HEK293 (cell line): ENCODE results near the gene PKN3.
A peak's percentile ranks its signal among the peaks of the same experiment; 100 is the strongest.

Experiments
- CTCF ChIA-PET: fragments of 350-600 bp; formaldehyde crosslinking; extraction: SDS; loops from one replicate; lab custom pipeline; 2021; ENCODE audit warnings: antibody characterized with exemption; lab: Yijun Ruan, JAX
- POLR2A ChIA-PET: fragments of 300-600 bp; formaldehyde crosslinking; extraction: SDS; loops from one replicate; lab custom pipeline; 2020; ENCODE audit warnings: antibody characterized with exemption, inconsistent platforms; lab: Yijun Ruan, JAX
- H3K27ac ChIP-seq: fragments of 200-500 bp; sonication (Bioruptor generic); 2 replicates; pipeline ENCODE4 v1.5.1; 2014; ENCODE audit warnings: low read depth, low read length, control low read depth, inconsistent platforms; ENCODE audit errors: extremely low read depth
- H3K36me3 ChIP-seq, 2 experiments: fragments of 200-500 bp in 1 of 2; sonication (Bioruptor generic) in 1 of 2; 1 replicate in 1 of 2; 2 replicates in 1 of 2; pipeline ENCODE4 v1.5.1; 2014 to 2017; ENCODE audit warnings: inconsistent platforms in 2 of 2, low read length in 2 of 2; ENCODE audit not compliant: control insufficient read depth in 2 of 2, insufficient read depth in 1 of 2
- H3K4me1 ChIP-seq: fragments of 200-500 bp; sonication (Bioruptor generic); 2 replicates; pipeline ENCODE4 v1.5.1; 2014; ENCODE audit warnings: mild to moderate bottlenecking, low read length, inconsistent platforms; ENCODE audit not compliant: control insufficient read depth, insufficient read depth
- H3K4me3 ChIP-seq: 2 replicates; pipeline ENCODE4 v1.5.1; 2011; ENCODE audit warnings: low read depth, mild to moderate bottlenecking, control low read depth, low read length, moderate library complexity
- H3K9me3 ChIP-seq: fragments of 200-500 bp; sonication (Bioruptor generic); 2 replicates; pipeline ENCODE4 v1.5.1; 2014; ENCODE audit warnings: low read depth, low read length, inconsistent platforms; ENCODE audit not compliant: control insufficient read depth, insufficient read depth
- GFI1B ChIP-seq: fragments of 450-650 bp; formaldehyde crosslinking; IDR thresholded peaks from 2 replicates; pipeline ENCODE4 v1.5.1; 2016; ENCODE audit warnings: missing biosample characterization, missing genetic modification characterization
- GLIS1 ChIP-seq: fragments of 450-650 bp; formaldehyde crosslinking; IDR thresholded peaks from 2 replicates; pipeline ENCODE4 v1.5.1; 2016; ENCODE audit warnings: missing biosample characterization, missing genetic modification characterization
- HOXA7 ChIP-seq: sonication (generic); formaldehyde crosslinking; IDR thresholded peaks from 2 replicates; pipeline ENCODE4 v1.8.1; 2022; ENCODE audit warnings: missing genetic modification reagents, borderline replicate concordance
- KLF1 ChIP-seq: fragments of 450-650 bp; formaldehyde crosslinking; IDR thresholded peaks from 2 replicates; pipeline ENCODE4 v1.5.1; 2016; ENCODE audit warnings: missing biosample characterization, missing genetic modification characterization
- MEIS1 ChIP-seq: sonication (generic); formaldehyde crosslinking; IDR thresholded peaks from 2 replicates; pipeline ENCODE4 v1.8.1; 2022; ENCODE audit warnings: missing genetic modification reagents, mild to moderate bottlenecking, borderline replicate concordance
- REPIN1 ChIP-seq: fragments of 450-650 bp; formaldehyde crosslinking; IDR thresholded peaks from 2 replicates; pipeline ENCODE4 v1.5.1; 2017; ENCODE audit warnings: missing biosample characterization, missing genetic modification characterization, low read depth
- ZBTB1 ChIP-seq: fragments of 450-650 bp; formaldehyde crosslinking; IDR thresholded peaks from 2 replicates; pipeline ENCODE4 v1.5.1; 2016; ENCODE audit warnings: missing biosample characterization, missing genetic modification characterization
- ZBTB20 ChIP-seq: fragments of 450-650 bp; formaldehyde crosslinking; IDR thresholded peaks from 2 replicates; pipeline ENCODE4 v1.5.1; 2016; ENCODE audit warnings: missing biosample characterization, missing genetic modification characterization
- ZBTB21 ChIP-seq: fragments of 450-650 bp; formaldehyde crosslinking; IDR thresholded peaks from 2 replicates; pipeline ENCODE4 v1.5.1; 2017; ENCODE audit warnings: missing biosample characterization, missing genetic modification characterization
- ZBTB48 ChIP-seq: fragments of 450-650 bp; formaldehyde crosslinking; IDR thresholded peaks from 2 replicates; pipeline ENCODE4 v1.5.1; 2016; ENCODE audit warnings: missing biosample characterization, missing genetic modification characterization
- ZFP37 ChIP-seq: fragments of 450-650 bp; formaldehyde crosslinking; IDR thresholded peaks from 2 replicates; pipeline ENCODE4 v1.5.1; 2016; ENCODE audit warnings: missing biosample characterization, missing genetic modification characterization
- ZIC2 ChIP-seq: fragments of 450-650 bp; formaldehyde crosslinking; IDR thresholded peaks from 2 replicates; pipeline ENCODE4 v1.5.1; 2016; ENCODE audit warnings: missing biosample characterization, missing genetic modification characterization
- ZNF223 ChIP-seq: fragments of 450-650 bp; formaldehyde crosslinking; IDR thresholded peaks from 2 replicates; pipeline ENCODE4 v1.5.1; 2016; ENCODE audit warnings: missing biosample characterization, missing genetic modification characterization
- ZNF311 ChIP-seq: fragments of 450-650 bp; formaldehyde crosslinking; IDR thresholded peaks from 2 replicates; pipeline ENCODE4 v1.5.1; 2017; ENCODE audit warnings: missing biosample characterization, missing genetic modification characterization, borderline replicate concordance
- ZNF335 ChIP-seq: fragments of 450-650 bp; formaldehyde crosslinking; conservative IDR thresholded peaks from 2 replicates; pipeline ENCODE4 v1.5.1; 2016; ENCODE audit warnings: missing biosample characterization, missing genetic modification characterization
- ZNF354C ChIP-seq: fragments of 450-650 bp; formaldehyde crosslinking; IDR thresholded peaks from 2 replicates; pipeline ENCODE4 v1.5.1; 2016; ENCODE audit warnings: missing biosample characterization, missing genetic modification characterization, low read depth, borderline replicate concordance
- ZNF560 ChIP-seq: fragments of 450-650 bp; formaldehyde crosslinking; IDR thresholded peaks from 2 replicates; pipeline ENCODE4 v1.5.1; 2017; ENCODE audit warnings: missing biosample characterization, missing genetic modification characterization, borderline replicate concordance
- ZNF621 ChIP-seq: fragments of 450-650 bp; formaldehyde crosslinking; IDR thresholded peaks from 2 replicates; pipeline ENCODE4 v1.5.1; 2017; ENCODE audit warnings: missing biosample characterization, missing genetic modification characterization
- ZNF626 ChIP-seq: fragments of 450-650 bp; sonication (Bioruptor Pico); formaldehyde crosslinking; IDR thresholded peaks from 2 replicates; pipeline ENCODE4 v1.5.1; 2018; ENCODE audit warnings: missing biosample characterization, missing genetic modification characterization, inconsistent platforms
- ZNF747 ChIP-seq: fragments of 450-650 bp; formaldehyde crosslinking; IDR thresholded peaks from 2 replicates; pipeline ENCODE4 v1.5.1; 2016; ENCODE audit warnings: missing biosample characterization, missing genetic modification characterization
- ZNF791 ChIP-seq: fragments of 450-650 bp; formaldehyde crosslinking; IDR thresholded peaks from 2 replicates; pipeline ENCODE4 v1.5.1; 2016; ENCODE audit warnings: missing biosample characterization, missing genetic modification characterization
- ZSCAN18 ChIP-seq: fragments of 450-650 bp; formaldehyde crosslinking; IDR thresholded peaks from 2 replicates; pipeline ENCODE4 v1.5.1; 2016; ENCODE audit warnings: missing biosample characterization, missing genetic modification characterization
- ZSCAN4 ChIP-seq: fragments of 450-650 bp; formaldehyde crosslinking; IDR thresholded peaks from 2 replicates; pipeline ENCODE4 v1.5.1; 2017; ENCODE audit warnings: missing biosample characterization, missing genetic modification characterization
- ZXDB ChIP-seq: fragments of 450-650 bp; formaldehyde crosslinking; IDR thresholded peaks from 2 replicates; pipeline ENCODE4 v1.5.1; 2016; ENCODE audit warnings: missing biosample characterization, missing genetic modification characterization
- TF ChIP-seq, protein P1 (sequence below): fragments of 450-650 bp; formaldehyde crosslinking; IDR thresholded peaks from 2 replicates; pipeline ENCODE4 v1.5.1; 2016; ENCODE audit warnings: missing biosample characterization, missing genetic modification characterization
- TF ChIP-seq, protein P2 (sequence below): fragments of 450-650 bp; formaldehyde crosslinking; IDR thresholded peaks from 2 replicates; pipeline ENCODE4 v1.5.1; 2016; ENCODE audit warnings: missing biosample characterization, missing genetic modification characterization

The PKN3 gene

DNA sequence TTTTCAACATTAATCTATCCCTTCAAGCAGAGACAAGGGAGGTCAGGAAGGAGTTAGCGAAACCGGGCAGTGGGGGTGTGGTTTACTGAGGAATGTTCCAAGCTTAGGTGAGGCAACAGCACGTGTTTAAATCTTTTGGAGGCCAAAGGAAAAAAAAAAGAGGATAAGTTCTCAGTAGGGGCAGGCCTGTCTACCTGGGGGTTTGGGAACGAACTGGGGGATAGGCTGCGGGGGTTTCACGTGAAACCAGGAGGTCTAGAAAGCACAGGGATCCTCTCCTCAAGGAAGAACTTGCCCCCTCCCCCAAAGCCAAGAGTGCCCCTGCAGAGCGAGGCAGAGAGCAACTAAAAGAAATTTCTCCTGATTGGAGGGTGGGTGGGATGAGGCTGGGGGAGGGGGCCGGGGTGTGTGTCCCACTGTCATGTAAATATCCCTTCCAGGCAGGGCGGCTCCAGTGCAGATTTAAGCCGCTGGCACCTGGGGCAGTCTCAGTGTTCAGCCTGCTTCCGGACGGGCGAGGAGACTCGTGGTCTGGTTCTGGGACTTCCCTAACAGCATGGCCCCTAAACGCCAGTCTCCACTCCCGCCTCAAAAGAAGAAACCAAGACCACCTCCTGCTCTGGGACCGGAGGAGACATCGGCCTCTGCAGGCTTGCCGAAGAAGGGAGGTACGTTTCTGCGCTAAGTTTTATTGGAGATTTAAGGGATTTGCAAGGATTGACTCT lies 18.8 kb upstream of the PKN3 start (continued):
- peak; percentile 31; the same call in 1 of the 2 replicates for TF ChIP-seq ZXDB
- peak; percentile 93 for TF ChIP-seq GLIS1 (tag by site-specific recombination)
- TF ChIP-seq, protein P1, sequence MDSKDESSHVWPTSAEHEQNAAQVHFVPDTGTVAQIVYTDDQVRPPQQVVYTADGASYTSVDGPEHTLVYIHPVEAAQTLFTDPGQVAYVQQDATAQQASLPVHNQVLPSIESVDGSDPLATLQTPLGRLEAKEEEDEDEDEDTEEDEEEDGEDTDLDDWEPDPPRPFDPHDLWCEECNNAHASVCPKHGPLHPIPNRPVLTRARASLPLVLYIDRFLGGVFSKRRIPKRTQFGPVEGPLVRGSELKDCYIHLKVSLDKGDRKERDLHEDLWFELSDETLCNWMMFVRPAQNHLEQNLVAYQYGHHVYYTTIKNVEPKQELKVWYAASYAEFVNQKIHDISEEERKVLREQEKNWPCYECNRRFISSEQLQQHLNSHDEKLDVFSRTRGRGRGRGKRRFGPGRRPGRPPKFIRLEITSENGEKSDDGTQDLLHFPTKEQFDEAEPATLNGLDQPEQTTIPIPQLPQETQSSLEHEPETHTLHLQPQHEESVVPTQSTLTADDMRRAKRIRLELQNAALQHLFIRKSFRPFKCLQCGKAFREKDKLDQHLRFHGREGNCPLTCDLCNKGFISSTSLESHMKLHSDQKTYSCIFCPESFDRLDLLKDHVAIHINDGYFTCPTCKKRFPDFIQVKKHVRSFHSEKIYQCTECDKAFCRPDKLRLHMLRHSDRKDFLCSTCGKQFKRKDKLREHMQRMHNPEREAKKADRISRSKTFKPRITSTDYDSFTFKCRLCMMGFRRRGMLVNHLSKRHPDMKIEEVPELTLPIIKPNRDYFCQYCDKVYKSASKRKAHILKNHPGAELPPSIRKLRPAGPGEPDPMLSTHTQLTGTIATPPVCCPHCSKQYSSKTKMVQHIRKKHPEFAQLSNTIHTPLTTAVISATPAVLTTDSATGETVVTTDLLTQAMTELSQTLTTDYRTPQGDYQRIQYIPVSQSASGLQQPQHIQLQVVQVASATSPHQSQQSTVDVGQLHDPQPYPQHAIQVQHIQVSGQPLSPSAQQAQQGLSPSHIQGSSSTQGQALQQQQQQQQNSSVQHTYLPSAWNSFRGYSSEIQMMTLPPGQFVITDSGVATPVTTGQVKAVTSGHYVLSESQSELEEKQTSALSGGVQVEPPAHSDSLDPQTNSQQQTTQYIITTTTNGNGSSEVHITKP (tag by site-specific recombination) = peak; percentile 99
- no peak for TF ChIP-seq REPIN1 (tag by site-specific recombination)
- TF ChIP-seq ZSCAN18 = no peak
- TF ChIP-seq HOXA7 (CRISPR knock-in tag) = no peak
- no peak for TF ChIP-seq ZNF791 (tag by site-specific recombination)
- TF ChIP-seq ZNF621 (tag by site-specific recombination) = no peak
- peak; percentile 34; the same call in 1 of the 2 replicates for TF ChIP-seq ZBTB20
- no peak for TF ChIP-seq ZNF626 (tag by site-specific recombination)
- TF ChIP-seq MEIS1 (CRISPR knock-in tag) = no peak
- TF ChIP-seq ZIC2 (tag by site-specific recombination) = peak; percentile 68
- no peak for TF ChIP-seq ZBTB1 (tag by site-specific recombination)
- TF ChIP-seq ZSCAN4 (tag by site-specific recombination) = 0 out of 2 replicates have a peak, but pooled peaks have one; percentile 2
- TF ChIP-seq KLF1 (tag by site-specific recombination) = peak; percentile 54
- no peak for TF ChIP-seq ZNF560 (tag by site-specific recombination)
- no peak for TF ChIP-seq ZNF311 (tag by site-specific recombination)
- no peak for TF ChIP-seq ZBTB21 (tag by site-specific recombination)
- no peak for TF ChIP-seq ZNF747 (tag by site-specific recombination)
- TF ChIP-seq ZFP37 (tag by site-specific recombination) = no peak

DNA sequence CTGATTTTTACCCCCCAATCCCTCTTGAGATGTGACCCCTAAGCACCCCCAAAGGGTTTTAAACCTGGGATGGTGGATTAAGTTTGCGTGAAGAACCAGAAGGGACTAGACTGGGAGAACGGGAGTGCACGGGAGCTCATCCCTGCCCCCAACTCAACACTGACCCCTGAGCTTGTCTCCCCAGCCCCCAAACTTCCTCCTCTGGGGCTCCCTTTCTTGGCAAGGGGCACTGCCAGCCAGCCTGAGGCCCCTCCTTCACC lies 18.3 kb upstream of the PKN3 start:
- POLR2A ChIA-PET = interaction anchor here (0.6 to 2.3 kb wide), 15 partner anchors 8 to 146 kb away, joined by 3 to 16 read pairs (median 7); partner anchors contain the start of genes DYNC2I2, ENDOG, PKN3 and SPOUT1
- CTCF ChIA-PET = no interaction called here
- Histone ChIP-seq H3K4me1 (no peaks in the 10 kb centered on the region), H3K27ac (peak overlapping the region; percentile 78), H3K9me3 (no peaks in the 10 kb centered on the region), H3K36me3 (no peaks in the 10 kb centered on the region; a peak in 1 of 3 replicates), H3K4me3 (peak overlapping the region; percentile 65)
- TF ChIP-seq, protein P2, sequence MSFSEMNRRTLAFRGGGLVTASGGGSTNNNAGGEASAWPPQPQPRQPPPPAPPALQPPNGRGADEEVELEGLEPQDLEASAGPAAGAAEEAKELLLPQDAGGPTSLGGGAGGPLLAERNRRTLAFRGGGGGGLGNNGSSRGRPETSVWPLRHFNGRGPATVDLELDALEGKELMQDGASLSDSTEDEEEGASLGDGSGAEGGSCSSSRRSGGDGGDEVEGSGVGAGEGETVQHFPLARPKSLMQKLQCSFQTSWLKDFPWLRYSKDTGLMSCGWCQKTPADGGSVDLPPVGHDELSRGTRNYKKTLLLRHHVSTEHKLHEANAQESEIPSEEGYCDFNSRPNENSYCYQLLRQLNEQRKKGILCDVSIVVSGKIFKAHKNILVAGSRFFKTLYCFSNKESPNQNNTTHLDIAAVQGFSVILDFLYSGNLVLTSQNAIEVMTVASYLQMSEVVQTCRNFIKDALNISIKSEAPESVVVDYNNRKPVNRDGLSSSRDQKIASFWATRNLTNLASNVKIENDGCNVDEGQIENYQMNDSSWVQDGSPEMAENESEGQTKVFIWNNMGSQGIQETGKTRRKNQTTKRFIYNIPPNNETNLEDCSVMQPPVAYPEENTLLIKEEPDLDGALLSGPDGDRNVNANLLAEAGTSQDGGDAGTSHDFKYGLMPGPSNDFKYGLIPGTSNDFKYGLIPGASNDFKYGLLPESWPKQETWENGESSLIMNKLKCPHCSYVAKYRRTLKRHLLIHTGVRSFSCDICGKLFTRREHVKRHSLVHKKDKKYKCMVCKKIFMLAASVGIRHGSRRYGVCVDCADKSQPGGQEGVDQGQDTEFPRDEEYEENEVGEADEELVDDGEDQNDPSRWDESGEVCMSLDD (tag by site-specific recombination) = peak; percentile 84; the same call in 1 of the 2 replicates
- TF ChIP-seq ZBTB21 (tag by site-specific recombination) = no peak
- TF ChIP-seq ZNF335 = 0 out of 2 replicates have a peak, but pooled peaks have one; percentile 36
- TF ChIP-seq GFI1B (tag by site-specific recombination) = peak; percentile 6; the same call in 1 of the 2 replicates
- no peak for TF ChIP-seq ZNF223 (tag by site-specific recombination)
- TF ChIP-seq ZBTB48 (tag by site-specific recombination) = peak; percentile 89
- TF ChIP-seq ZNF354C (tag by site-specific recombination) = no peak
